Measurements from ENCODE around the gene SHOC1. TPM values are rescaled to one million over a fixed set of nuclear protein-coding genes. Genes with fewer than 3 reads are reported as not detected.

The SHOC1 gene
- total and polyA plus RNA-seq, 4 donors: 0.18 to 0.48 (median 0.42) TPM

DNA sequence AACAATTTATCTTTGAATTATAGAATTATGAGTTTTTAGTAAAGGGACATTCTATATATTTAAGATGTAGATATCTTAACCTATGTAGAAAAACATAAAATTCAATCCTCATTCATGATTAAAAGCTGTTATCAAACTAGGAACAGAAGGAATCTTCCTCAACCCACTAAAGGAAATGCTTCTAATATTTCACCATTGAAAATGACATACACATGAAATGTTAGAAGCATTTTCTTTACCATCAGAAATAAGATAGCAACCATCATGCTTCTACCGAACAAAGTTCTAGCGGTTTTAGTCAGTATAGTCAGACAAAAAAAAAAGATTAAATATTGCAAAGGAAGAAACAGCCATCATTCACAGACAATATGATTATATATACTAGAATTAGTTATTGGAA lies 32.2 kb downstream of the SHOC1 start:
- H3K4me1 ChIP-seq (ENCODE audit: control insufficient read depth in 5 of 5, insufficient read depth in 5 of 5, low read length in 5 of 5): no peaks in the 10 kb centered on the region
- ATAC-seq (ENCODE audit: insufficient read depth, low FRiP score) (no peak), DNase-seq (no peak)
- H3K9ac ChIP-seq (ENCODE audit: insufficient read depth in 1 of 2, low read length in 2 of 2): no peak overlapping the region
- H3K36me3 ChIP-seq (ENCODE audit: control insufficient read depth in 4 of 4, insufficient read depth in 4 of 4, low read length in 4 of 4): no peaks in the 10 kb centered on the region
- TF ChIP-seq, protein P1, sequence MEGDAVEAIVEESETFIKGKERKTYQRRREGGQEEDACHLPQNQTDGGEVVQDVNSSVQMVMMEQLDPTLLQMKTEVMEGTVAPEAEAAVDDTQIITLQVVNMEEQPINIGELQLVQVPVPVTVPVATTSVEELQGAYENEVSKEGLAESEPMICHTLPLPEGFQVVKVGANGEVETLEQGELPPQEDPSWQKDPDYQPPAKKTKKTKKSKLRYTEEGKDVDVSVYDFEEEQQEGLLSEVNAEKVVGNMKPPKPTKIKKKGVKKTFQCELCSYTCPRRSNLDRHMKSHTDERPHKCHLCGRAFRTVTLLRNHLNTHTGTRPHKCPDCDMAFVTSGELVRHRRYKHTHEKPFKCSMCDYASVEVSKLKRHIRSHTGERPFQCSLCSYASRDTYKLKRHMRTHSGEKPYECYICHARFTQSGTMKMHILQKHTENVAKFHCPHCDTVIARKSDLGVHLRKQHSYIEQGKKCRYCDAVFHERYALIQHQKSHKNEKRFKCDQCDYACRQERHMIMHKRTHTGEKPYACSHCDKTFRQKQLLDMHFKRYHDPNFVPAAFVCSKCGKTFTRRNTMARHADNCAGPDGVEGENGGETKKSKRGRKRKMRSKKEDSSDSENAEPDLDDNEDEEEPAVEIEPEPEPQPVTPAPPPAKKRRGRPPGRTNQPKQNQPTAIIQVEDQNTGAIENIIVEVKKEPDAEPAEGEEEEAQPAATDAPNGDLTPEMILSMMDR (IDR thresholded peaks at IDR 0.05; ENCODE audit: control extremely low read depth, extremely low read depth): no peak
- peaks cover 0 to 5% (median 2%) of the 10 kb centered on the region in 4 donors for H3K9me3 ChIP-seq (ENCODE audit: control insufficient read depth in 4 of 4, insufficient read depth in 3 of 4, low read length in 3 of 4)
- no peaks in the 10 kb centered on the region for H3K27me3 ChIP-seq (ENCODE audit: control insufficient read depth in 3 of 3, insufficient read depth in 3 of 3, low read length in 2 of 3)
- 0% methylated on average over 2 of the region's 2 CpGs for WGBS, 2 donors
- H3K4me3 ChIP-seq: no peak overlapping the region
- no peak overlapping the region for H3K27ac ChIP-seq (ENCODE audit: low read depth in 1 of 2, low read length in 1 of 2)

DNA sequence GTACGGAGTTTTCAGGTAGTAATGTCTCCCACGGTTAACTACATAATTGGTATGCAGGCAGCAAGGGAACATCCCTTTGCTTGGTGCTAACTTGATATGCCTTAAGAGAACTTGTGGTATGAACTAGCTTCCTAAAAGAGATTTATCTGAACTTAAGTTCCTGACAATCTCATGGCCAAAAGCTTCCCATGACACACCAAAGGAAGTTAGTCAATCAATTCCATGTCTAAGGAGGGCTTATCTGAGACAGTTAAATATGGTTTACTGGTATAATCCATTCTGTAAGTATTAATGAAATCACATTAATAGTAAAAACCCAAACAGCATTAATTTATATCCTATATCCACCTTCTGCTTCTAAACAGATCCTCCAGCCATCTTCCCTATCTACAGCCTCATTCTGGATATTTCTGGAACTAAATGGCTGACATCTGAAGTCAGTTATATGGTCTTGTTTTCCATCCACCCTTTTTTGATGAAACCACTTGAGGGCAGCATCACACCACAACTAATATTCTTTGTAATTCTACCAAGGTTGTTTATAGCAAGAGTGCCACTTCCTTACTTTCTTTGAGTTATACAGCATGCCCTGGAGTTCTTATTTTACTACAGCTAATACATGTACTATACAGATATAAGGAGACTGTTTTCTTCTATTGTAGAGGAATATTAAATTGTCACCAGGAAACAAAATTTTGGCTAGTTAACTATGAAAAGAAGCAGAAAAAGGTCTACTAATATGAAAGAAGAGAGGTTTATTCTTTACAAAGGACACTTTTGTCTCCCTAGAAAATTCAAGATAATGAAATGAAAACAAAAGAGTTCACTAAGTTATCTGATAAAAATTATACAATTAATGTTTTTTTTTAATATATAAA lies 34.7 kb downstream of the SHOC1 start:
- H3K27ac ChIP-seq (ENCODE audit: low read depth in 1 of 2, low read length in 1 of 2): no peak overlapping the region
- no peaks in the 10 kb centered on the region for H3K4me1 ChIP-seq (ENCODE audit: control insufficient read depth in 5 of 5, insufficient read depth in 5 of 5, low read length in 5 of 5)
- ATAC-seq (ENCODE audit: insufficient read depth, low FRiP score) (peak; percentile 88), DNase-seq (peak; percentile 55 to 93 (median 90))
- H3K4me3 ChIP-seq: no peak overlapping the region
- TF ChIP-seq, protein P1 (IDR thresholded peaks at IDR 0.05; ENCODE audit: control extremely low read depth, extremely low read depth): peak; percentile 79
- no peaks in the 10 kb centered on the region for H3K9me3 ChIP-seq (ENCODE audit: control insufficient read depth in 4 of 4, insufficient read depth in 3 of 4, low read length in 3 of 4)
- no peak overlapping the region for H3K9ac ChIP-seq (ENCODE audit: insufficient read depth in 1 of 2, low read length in 2 of 2)
- H3K36me3 ChIP-seq (ENCODE audit: control insufficient read depth in 4 of 4, insufficient read depth in 4 of 4, low read length in 4 of 4): no peaks in the 10 kb centered on the region
- no peaks in the 10 kb centered on the region for H3K27me3 ChIP-seq (ENCODE audit: control insufficient read depth in 3 of 3, insufficient read depth in 3 of 3, low read length in 2 of 3)
- 86 to 88% methylated on average over 2 of the region's 2 CpGs for WGBS, 2 donors

DNA sequence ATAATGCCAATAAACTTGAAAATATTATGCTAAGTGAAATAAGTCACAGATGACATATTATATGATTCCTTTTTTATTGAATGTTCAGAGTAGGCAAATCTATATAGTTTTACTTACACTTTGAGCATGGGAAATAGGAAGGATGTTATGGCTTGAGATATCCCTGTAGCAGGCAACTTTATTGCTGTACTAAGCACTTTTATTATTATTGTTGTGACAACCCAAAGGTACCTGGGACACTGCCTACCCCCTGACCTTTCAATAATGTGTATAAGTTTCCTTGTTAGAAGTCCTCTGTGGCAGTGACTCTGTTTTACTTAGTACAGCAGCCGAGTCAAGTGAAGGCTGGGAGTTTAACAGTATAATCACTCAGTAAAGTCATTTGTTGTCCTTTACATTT lies 39.9 kb downstream of the SHOC1 start:
- Histone ChIP-seq H3K4me3 (no peak overlapping the region), H3K36me3 (ENCODE audit: control insufficient read depth in 4 of 4, insufficient read depth in 4 of 4, low read length in 4 of 4) (no peaks in the 10 kb centered on the region), H3K27me3 (ENCODE audit: control insufficient read depth in 3 of 3, insufficient read depth in 3 of 3, low read length in 2 of 3) (no peaks in the 10 kb centered on the region), H3K27ac (ENCODE audit: low read depth in 1 of 2, low read length in 1 of 2) (no peak overlapping the region), H3K9me3 (ENCODE audit: control insufficient read depth in 4 of 4, insufficient read depth in 3 of 4, low read length in 3 of 4) (peaks cover 0 to 8% (median 4%) of the 10 kb centered on the region in 4 donors), H3K9ac (ENCODE audit: insufficient read depth in 1 of 2, low read length in 2 of 2) (no peak overlapping the region), H3K4me1 (ENCODE audit: control insufficient read depth in 5 of 5, insufficient read depth in 5 of 5, low read length in 5 of 5) (no peaks in the 10 kb centered on the region)
- TF ChIP-seq, protein P1 (IDR thresholded peaks at IDR 0.05; ENCODE audit: control extremely low read depth, extremely low read depth): no peak
- 87 to 94% methylated on average over 1 of the region's 1 CpG for WGBS, 2 donors
- ATAC-seq (ENCODE audit: insufficient read depth, low FRiP score): no peak
- DNase-seq: no peak

All from lung (tissue), 12 donors.